GM18907 (cell line): ENCODE results near the gene CDIP1.

Experiments used
- ATAC-seq: cut with Tn5 transposase; IDR thresholded peaks from one replicate; pipeline ENCODE4 v1.9.1; 2021; ENCODE audit warnings: mild to moderate bottlenecking, moderate library complexity; ENCODE audit not compliant: unreplicated experiment

The CDIP1 gene

GRCh38 chr16:4460936-4461249 lies 77.7 kb downstream of the CDIP1 start:
- ATAC-seq: no peak
